ENCODE data around the gene GNS.

GNS gene

GRCh38 chr12:64737539-64737938 is 21.7 kb downstream of the GNS start:
- no peak for DNase-seq (ENCODE audit: low read depth in 1 of 2, low spot score in 1 of 2)

DNA sequence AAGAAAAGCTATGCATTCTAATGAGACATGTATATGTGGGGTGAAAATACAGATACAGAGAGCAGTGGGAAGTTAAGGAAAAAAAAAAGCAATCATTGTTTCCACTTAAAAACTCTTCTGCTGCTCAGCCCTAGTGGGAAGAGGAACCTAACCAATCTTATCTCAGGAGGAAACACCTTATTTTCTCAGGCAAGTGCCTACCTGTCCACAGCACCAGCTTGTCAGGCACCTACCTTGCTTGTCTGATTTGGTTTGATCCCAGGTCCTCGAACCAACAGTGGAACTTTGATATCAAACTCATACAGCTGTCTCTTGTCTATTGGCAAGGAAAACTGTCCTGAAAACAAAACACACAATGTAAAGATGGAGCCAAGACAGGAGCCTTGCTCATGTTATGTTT is 22.4 kb downstream of the GNS start:
- DNase-seq (ENCODE audit: low read depth in 1 of 2, low spot score in 1 of 2): no peak

- DNase-seq (ENCODE audit: low read depth in 1 of 2, low spot score in 1 of 2): no peak
Measured at GRCh38 chr12:64735442-64735841, 23.8 kb downstream of the GNS start.

DNA sequence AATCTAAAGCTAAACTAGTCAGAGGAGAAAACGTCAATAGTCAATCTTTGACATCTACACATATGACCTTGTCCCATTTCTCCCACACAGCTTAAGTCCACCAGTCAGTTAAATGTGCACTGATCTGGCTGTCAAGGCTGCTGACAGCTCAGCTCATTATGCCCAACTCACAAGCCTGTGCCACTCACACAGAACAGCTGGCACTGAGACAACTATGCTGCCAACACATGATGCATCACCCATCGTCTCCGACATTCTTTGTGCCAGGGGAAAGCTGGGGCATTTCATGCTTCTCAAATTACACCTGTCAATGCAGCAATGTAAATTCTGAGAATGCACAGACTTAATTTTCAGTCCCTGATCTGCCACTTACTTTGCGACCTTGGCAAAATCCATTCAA is 25.3 kb downstream of the GNS start:
- DNase-seq (ENCODE audit: low read depth in 1 of 2, low spot score in 1 of 2): no peak

DNA sequence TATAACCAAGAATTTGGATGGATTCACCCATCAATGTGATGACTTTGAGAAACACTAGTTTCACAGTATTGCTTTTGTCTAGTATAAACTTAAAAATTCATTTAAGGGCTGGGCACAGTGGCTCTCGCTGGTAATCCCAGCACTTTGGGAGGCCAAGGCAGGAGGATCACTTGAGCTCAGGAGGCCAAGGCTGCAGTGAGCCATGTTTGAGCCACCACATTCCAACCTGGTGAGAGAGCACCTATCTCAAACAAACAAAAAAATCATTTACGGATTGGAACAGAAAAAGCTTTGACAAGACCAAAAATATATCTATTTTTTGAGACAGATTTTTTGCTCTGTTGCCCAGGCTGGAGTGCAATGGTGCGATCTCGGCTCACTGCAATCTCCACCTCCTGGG is 27.5 kb downstream of the GNS start:
- no peak for DNase-seq (ENCODE audit: low read depth in 1 of 2, low spot score in 1 of 2)

GRCh38 chr12:64730588-64730969 is 28.6 kb downstream of the GNS start:
- no peak for DNase-seq (ENCODE audit: low read depth in 1 of 2, low spot score in 1 of 2)

DNA sequence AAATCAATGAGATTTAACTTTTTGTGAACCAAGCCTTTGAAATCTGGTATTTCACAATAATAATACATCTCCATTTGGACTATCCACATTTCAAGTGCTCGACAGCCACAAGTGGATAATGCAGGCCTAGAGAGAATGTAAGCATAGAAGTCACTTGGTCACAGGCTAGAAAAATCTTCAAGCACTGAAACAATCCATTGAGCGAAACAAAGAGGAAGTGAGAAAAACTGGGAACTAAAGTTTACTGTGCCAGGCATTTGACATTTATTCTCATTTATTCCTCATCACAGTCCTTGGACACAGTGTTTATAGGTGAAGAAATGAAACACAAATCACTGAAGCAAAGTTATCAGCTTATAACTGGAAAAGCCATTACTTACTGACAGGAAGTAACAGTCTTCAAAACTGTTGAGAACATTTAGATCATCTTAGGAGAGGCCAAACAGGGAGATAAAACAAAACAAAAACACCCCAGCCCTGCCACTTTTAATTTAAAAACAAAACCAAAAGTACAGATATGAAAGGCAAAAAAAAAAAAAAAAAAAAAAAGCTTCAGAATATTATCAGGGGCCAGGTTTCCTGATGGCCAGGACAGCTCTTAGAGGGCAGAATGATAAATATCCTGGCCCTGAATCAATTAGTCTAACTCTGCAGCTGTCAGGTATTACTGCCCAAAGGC is 29.2 kb downstream of the GNS start:
- no peak for DNase-seq (ENCODE audit: low read depth in 1 of 2, low spot score in 1 of 2)

DNA sequence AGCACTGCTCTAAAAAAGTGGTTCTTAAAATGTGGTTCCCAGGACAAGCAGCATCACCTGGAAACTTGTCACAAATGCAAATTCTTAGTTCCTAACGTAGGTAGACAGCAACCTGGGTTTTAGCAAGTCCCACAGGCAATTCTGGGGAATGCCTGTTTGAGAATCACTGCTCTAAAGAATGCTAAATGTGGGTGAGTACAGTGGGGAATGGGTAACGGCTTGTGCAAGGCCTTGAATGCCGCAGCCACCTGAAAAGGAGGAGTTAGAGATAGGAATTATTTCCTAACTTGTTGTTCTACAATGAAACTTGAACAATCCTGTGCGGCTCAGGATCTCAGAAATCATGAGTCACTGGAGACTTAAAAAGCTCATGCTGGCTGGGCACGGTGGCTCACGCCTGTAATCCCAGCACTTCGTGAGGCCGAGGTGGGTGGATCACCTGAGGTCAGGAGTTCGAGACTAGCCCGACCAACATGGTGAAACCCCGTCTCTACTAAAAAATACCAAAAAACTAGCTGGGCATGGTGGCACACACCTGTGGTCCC is 34.9 kb downstream of the GNS start:
- no peak for DNase-seq (ENCODE audit: low read depth in 1 of 2, low spot score in 1 of 2)

DNA sequence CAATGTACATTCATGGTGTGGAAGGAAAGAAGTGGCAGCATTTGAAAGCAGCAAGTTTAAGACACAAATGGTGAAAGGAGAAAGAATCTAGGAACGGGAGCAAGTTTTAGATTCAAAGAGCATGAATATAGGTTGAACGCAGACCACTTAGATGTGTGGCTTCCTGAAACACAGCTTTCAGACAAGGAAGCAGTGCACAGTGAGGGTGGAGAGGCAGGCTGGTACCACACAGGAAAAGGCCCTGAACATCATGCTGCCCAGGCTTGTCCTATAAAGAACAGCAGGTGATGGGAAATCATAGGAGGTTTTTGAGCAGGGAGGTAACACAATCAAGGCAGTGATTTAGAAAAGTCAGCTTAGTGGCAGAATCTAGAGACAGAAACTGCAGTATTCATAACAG is 35.6 kb downstream of the GNS start:
- DNase-seq (ENCODE audit: low read depth in 1 of 2, low spot score in 1 of 2): no peak

- no peak for DNase-seq (ENCODE audit: low read depth in 1 of 2, low spot score in 1 of 2)
Measured at GRCh38 chr12:64722835-64723234, 36.4 kb downstream of the GNS start.

GRCh38 chr12:64720884-64721283 is 38.3 kb downstream of the GNS start:
- DNase-seq (ENCODE audit: low read depth in 1 of 2, low spot score in 1 of 2): no peak

DNA sequence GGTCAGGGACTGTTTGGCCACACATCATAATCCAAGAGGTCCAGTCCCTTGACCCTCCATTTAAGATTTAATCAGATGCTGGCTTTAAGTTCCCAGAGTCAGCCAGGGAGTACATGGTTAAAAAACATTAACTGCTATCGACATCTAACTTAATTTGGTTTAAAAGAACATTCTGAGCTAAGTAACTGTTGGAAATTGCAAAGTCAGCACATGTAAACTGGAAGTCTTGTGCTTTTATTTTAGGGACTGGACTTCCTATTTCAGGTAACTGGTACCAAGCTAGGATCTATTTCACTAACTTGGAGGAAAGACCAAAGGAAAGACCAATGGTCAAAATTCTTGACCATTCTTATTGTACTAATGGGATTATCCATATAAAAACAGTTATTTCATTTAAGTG is 40.6 kb downstream of the GNS start:
- DNase-seq (ENCODE audit: low read depth in 1 of 2, low spot score in 1 of 2): no peak

DNA sequence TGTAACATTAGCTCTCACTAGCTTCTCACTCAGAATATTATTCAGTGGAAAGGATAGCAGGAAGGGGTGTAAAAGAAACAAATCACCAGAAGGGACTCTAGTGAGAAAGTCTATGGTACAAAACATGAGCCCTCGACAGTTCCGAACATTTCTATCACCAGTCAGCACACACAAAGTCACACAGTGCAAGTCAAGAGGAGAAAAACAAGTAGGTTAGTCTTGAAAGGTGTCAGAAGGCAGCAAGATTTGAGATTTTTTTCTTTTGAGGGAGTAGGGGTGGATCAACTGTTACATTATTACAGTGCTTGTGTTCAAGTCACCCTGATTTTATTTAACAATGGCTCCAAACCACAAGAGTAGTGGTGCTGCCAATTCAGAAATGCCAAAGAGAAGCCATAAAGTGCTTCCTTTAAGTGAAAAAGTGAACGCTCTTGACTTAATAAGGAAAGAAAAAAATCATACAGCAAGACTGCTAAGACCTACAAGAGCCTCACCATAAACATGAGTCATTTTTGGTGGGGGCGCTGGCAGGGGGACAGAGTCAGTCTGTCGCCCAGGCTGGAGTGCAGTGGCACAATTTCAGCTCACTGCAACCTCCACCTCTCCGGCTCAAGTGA is 42.3 kb downstream of the GNS start:
- no peak for DNase-seq (ENCODE audit: low read depth in 1 of 2, low spot score in 1 of 2)

- no peak for DNase-seq (ENCODE audit: low read depth in 1 of 2, low spot score in 1 of 2)
Measured at GRCh38 chr12:64716371-64716770, 42.8 kb downstream of the GNS start.

DNA sequence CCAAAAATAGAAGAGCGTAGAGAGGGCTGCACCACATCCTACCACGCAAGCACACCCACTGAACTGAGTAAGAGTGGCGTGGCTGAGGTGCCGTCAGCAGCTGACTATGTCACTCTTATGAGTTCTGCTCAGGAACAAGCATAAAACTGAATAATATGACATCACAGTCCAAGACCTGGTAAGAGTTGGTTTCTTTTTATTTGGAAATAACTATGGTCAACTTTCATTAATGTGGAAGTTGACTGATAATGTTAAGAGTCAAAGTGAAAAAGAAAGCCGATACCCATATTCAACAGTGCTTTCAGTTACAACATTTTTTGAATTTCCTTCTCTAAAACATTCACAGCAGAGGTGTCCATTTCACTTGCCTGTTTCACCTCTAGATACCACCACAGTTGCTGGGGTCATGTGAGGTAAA is 44.6 kb downstream of the GNS start:
- DNase-seq (ENCODE audit: low read depth in 1 of 2, low spot score in 1 of 2): no peak

- DNase-seq (ENCODE audit: low read depth in 1 of 2, low spot score in 1 of 2): no peak
Measured at GRCh38 chr12:64713376-64713775, 45.8 kb downstream of the GNS start.

GRCh38 chr12:64709429-64709828 is 49.8 kb downstream of the GNS start:
- DNase-seq (ENCODE audit: low read depth in 1 of 2, low spot score in 1 of 2): no peak

GRCh38 chr12:64707926-64708325 is 51.3 kb downstream of the GNS start:
- no peak for DNase-seq (ENCODE audit: low read depth in 1 of 2, low spot score in 1 of 2)

DNA sequence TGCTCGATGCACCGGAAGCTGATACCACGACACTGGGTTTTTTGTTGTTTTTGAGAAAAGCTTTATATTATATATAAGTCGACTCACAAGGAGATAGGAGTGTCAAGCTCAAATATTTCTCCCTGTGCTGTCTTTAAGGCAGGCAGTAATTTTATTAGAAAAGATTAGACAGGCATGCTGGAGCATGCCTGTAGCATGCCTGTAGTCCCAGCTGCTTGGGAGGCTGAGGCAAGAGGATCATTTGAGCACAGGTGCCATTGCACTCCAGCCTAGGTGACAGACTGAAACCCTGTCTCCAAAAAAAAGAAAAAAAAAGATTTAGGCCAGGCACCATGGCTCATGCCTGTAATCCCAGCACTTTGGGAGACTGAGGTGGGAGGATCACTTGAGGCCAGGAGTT is 51.8 kb downstream of the GNS start:
- DNase-seq (ENCODE audit: low read depth in 1 of 2, low spot score in 1 of 2): no peak

DNA sequence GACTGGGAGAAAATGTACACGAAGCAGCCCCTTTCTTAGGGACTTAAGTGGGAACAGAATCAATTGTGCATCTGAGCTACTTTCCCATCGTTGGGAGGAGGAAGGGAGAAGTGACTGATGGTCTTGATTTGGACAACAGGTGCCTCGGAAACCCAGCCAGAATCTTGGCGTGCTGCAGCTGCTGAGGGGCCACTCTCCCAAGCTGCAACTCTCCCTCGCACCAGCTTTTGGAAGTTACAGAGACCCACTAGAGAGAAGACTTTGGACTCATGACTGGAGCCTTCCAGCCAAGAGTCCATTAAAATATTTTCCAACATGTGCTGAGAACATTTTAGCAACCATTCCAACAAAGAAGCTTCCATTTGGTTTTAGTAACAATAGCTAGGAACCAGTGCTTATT is 52.3 kb downstream of the GNS start:
- DNase-seq (ENCODE audit: low read depth in 1 of 2, low spot score in 1 of 2): no peak

GRCh38 chr12:64706306-64706705 is 52.9 kb downstream of the GNS start:
- no peak for DNase-seq (ENCODE audit: low read depth in 1 of 2, low spot score in 1 of 2)

- no peak for DNase-seq (ENCODE audit: low read depth in 1 of 2, low spot score in 1 of 2)
Measured at GRCh38 chr12:64701283-64701682, 57.9 kb downstream of the GNS start.

- DNase-seq (ENCODE audit: low read depth in 1 of 2, low spot score in 1 of 2): no peak
Measured at GRCh38 chr12:64700532-64700931, 58.7 kb downstream of the GNS start.

Data from activated CD4-positive, alpha-beta T cell treated with anti-CD3 and anti-CD28 coated beads, Interleukin-2, amount 50 U/mL, for 24 hours (primary cell).